Activated CD4-positive, CD25-positive, alpha-beta regulatory T cell treated with anti-CD3 and anti-CD28 coated beads, Interleukin-2, amount 50 U/mL, for 16 hours (primary cell): ENCODE results near the gene UBE2J2.

Experiments
- DNase-seq: peaks from one replicate; pipeline ENCODE4 v3.0.0-alpha.2; 2020; ENCODE audit warnings: low read depth, low spot score

Gene UBE2J2

GRCh38 chr1:1281533-1282321 is 8.1 kb upstream of the UBE2J2 start:
- no peak for DNase-seq

DNA sequence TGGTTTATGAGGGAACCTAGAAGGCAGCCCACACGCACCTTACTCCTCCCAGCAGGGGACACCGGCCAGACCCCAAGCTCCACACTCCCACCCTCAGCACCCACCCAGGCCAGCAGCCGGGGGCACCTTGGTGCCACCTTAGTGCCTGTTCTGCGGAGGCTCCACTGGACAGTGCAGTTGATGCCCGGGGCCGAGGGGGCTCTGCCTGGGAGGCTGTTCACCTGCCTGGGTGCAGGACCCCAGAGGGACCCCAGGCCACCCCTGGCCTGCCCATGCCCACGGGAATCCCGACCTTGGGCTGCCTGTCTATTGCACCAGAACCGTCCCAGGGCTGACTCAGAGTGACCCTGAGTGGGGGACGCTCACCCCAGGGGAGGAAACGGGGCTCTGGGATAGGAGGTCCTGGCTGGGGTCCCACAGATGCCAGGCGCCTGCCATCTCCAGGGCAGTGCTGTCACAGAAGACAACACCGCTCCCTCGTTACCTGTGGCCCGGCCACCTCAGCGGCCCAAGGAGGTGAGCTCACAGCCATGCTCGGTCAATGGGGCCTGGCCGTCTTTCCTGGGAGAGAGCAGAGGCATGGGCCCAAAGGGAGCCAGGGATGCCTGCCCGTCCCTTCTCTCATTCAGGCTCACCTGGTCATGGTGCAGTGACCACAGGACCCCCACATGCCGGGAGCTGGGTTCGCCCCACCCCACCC is 7.3 kb upstream of the UBE2J2 start:
- DNase-seq: no peak

GRCh38 chr1:1279028-1279427 is 5.4 kb upstream of the UBE2J2 start:
- no peak for DNase-seq

GRCh38 chr1:1278620-1279019 is 5.0 kb upstream of the UBE2J2 start:
- DNase-seq: no peak

- DNase-seq: no peak
These were observed 2.2 kb upstream of the UBE2J2 start for GRCh38 chr1:1275836-1276235.

GRCh38 chr1:1274931-1275431 is 1.3 kb upstream of the UBE2J2 start:
- no peak for DNase-seq

DNA sequence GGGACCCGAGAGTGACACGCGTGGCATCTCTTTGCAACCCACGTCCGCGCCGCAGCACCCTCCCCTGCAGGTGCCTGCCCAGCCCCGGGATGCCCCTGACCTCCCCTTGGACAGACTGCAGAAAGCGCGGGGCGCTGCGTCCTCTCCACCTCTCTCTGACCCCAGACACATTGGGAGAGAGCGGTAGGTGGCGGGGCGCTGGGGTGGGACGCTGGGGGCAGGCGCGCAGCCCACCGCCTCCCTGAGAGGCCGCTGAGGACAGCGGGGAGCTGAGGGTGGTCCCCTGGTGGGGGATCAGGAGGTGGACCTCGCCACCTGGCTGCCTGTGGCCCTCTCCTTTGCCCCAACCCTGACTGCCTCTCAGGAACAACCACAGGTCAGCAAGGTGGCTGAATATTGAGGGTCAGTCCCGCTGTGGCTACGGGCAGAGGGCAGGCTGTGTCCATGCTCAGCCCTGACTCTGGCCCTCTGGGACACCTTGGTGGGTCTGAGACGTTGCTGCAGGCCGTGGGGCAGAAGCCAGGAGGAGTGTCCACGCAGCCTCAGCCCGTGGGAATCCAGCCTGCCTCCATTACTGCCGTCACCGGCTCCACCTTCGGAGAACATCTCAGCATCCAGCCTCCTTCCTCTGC is 761 bp upstream of the UBE2J2 start:
- no peak for DNase-seq

- DNase-seq: no peak
These were observed 494 bp downstream of the UBE2J2 start for GRCh38 chr1:1273209-1273511.

- DNase-seq: no peak
These were observed 1.1 kb downstream of the UBE2J2 start for GRCh38 chr1:1272341-1273208.

DNA sequence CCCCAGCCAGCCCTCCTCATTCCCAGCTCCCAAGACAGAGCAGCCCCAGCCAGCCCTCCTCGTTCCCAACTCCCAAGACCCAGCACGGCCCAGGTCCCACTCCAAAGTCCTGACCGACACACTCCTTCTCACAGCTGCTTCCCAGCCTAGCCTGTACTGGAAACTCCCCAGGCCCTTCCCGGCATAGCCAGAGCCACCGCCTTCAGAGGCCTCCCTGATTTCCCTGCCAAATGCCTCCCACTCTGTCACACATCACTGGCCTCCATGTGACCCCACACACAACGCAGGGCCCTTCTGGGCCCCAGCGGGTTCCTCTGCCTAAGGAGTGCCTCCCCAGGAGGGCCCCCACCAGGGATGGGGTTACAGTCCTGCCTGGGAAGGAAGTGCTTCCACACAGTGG is 2.8 kb downstream of the UBE2J2 start:
- DNase-seq: no peak

- no peak for DNase-seq
These were observed 5.4 kb downstream of the UBE2J2 start for GRCh38 chr1:1268284-1268682.

GRCh38 chr1:1267488-1268283 is 6.0 kb downstream of the UBE2J2 start:
- DNase-seq: no peak

DNA sequence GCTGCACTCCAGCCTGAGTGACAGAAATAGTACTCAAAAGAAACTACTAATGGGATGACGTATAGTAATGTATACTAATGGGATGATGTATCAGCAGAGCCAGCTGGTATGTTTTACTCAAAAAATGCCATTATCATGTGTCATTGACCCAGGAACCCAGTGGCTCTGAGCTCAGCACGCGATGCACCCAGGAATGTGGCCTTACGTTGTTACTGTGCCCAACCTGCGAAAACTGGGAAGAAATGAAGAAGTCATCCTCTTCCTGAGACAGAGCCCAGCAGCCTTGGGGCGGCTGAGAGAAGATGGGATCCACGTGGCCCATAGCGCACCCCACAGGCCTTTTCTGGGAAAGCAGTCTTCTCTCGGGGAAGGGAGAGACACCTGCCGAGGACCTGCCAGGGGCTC is 8.8 kb downstream of the UBE2J2 start:
- no peak for DNase-seq

DNA sequence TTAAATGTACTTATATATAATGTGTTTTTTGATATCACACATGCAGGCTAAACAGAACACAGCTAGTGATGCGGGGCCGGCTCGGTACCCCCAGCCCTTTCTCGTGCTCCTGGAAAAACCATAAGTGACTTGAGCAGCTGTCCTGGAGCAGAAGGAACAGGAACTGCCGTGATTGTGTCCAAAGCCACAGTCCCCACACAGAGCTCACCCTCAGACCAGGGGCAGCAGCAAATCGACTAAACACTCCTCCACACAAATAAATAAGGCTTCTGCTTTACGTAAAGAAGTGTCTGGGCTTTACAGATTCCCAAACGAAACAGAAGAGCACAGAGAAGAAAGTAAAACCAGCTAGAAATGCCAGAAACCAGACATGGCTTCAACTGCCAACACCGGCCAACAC is 9.6 kb downstream of the UBE2J2 start:
- DNase-seq: no peak

DNA sequence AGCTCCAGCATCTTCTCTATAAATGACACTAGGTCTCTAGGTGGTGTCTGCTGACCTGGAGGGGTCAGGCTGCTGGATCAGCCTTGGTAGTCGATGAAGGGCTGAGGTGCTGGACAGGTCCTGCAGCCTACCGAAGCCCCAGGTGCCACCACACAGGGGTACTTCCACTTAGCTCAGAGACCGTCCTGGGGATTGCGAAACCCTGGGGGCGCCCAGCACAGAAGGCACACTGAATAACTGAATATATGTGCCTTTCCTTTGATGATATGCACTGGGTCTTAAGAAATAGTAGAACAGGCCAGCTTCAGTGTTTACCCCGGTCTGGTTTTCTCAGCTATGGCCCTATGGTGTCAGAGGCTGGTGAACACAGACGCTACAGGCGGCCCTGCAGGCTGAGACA is 10.9 kb downstream of the UBE2J2 start:
- no peak for DNase-seq

DNA sequence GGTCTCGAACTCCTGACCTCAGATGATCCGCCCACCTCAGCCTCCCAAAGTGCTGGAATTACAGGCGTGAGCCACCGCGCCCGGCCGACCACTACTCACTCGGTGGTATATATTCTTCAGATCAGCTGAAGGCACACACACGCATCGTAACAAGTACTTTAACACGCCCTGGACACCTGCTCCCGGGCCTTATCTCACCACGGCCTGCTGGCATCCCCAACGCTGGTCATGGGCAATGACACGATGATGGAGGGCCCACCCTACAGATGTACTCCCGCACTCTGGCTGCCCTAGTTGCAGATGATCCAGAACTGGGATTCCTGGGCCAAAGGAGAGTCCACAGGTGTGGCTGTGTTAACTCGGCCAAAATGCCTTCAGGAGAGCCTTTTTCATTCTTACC is 11.6 kb downstream of the UBE2J2 start:
- DNase-seq: no peak

- no peak for DNase-seq
These were observed 12.7 kb downstream of the UBE2J2 start for GRCh38 chr1:1260843-1261560.

- DNase-seq: no peak
These were observed 13.6 kb downstream of the UBE2J2 start for GRCh38 chr1:1259951-1260600.

DNA sequence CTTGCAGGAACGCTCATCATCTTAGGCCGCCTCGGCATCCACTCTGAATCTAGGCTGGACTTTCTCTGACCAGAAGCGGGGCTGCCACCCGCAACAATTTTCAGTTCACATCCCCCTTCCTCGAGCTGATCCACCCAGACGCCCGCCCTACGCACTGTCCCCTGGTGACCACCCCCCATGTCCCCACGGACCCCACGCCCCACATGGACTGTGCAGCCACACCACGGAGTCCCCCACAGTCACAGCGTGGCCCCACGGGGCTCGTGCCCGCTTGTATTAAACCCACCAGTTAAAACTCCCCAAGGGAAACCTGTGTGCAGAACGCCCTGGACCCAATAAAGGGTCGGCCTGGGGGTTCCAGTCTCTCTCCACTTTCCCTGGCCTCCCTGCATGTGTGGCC is 14.1 kb downstream of the UBE2J2 start:
- no peak for DNase-seq

GRCh38 chr1:1259119-1259488 is 14.6 kb downstream of the UBE2J2 start:
- no peak for DNase-seq
